Sigmoid colon (tissue), 7 donors: ENCODE measurements around the gene MAML1. TPM values are rescaled to one million over a fixed set of nuclear protein-coding genes. Genes with fewer than 3 reads are reported as not detected.

Source experiments
- DNase-seq: peaks from one replicate; pipeline ENCODE4 v3.0.0-alpha.2; 2019
- H3K27ac ChIP-seq, 4 donors: fragments of 200-600 bp; sonication (generic); one replicate each; pipeline ENCODE4 v1.5.1; 2016 to 2019; ENCODE audit warnings: mild to moderate bottlenecking in 1 of 4
- H3K27me3 ChIP-seq, 3 donors: fragments of 200-600 bp; sonication (generic); one replicate each; pipeline ENCODE4 v1.5.1; 2019; ENCODE audit warnings: mild to moderate bottlenecking in 1 of 3
- H3K36me3 ChIP-seq, 4 donors: fragments of 200-600 bp; sonication (generic); one replicate each; pipeline ENCODE4 v1.5.1; 2016 to 2019
- H3K4me1 ChIP-seq, 4 donors: fragments of 200-600 bp; sonication (generic); one replicate each; pipeline ENCODE4 v1.5.1; 2017 to 2019
- H3K4me3 ChIP-seq, 4 donors: fragments of 200-600 bp; sonication (generic); one replicate each; pipeline ENCODE4 v1.5.1; 2017 to 2019; ENCODE audit warnings: mild to moderate bottlenecking in 2 of 4, moderate library complexity in 1 of 4
- H3K9me3 ChIP-seq, 4 donors: fragments of 200-600 bp in 3 of 4; sonication (generic) in 3 of 4; one replicate each; pipeline versions ENCODE4 v1.5.1 to v1.6.1; 2013 to 2019
- CTCF ChIP-seq, 4 experiments: fragments of 450-650 bp in 3 of 4; fragments of 200-600 bp in 1 of 4; IDR thresholded peaks; one replicate each; pipeline ENCODE4 v1.5.1; 2016 to 2019; ENCODE audit warnings: antibody characterized with exemption in 4 of 4, mild to moderate bottlenecking in 3 of 4, moderate library complexity in 2 of 4
- EP300 ChIP-seq, 4 donors: sonication (generic); formaldehyde crosslinking; IDR thresholded peaks; one replicate each; pipeline ENCODE4 v1.6.1; 2017; ENCODE audit warnings: antibody characterized with exemption in 4 of 4
- POLR2A ChIP-seq, 2 donors: fragments of 450-650 bp; IDR thresholded peaks; one replicate each; pipeline ENCODE4 v1.6.1; 2016; ENCODE audit warnings: antibody characterized with exemption in 2 of 2, mild to moderate bottlenecking in 2 of 2, moderate library complexity in 2 of 2
- POLR2AphosphoS5 ChIP-seq, 4 donors: sonication (generic); formaldehyde crosslinking; IDR thresholded peaks; one replicate each; pipeline ENCODE4 v1.6.1; 2017; ENCODE audit warnings: antibody characterized with exemption in 4 of 4
- WGBS, 2 donors: extraction: QIAGEN DNeasy Blood & Tissue Kit; methylation state at CpG; one replicate each; pipeline ENCODE4 v1.1.7; 2013; 5-methylcytosine and 5-hydroxymethylcytosine counted together
- intact Hi-C: fragments of 100-400 bp; cut with DNase I; formaldehyde crosslinking; loops from one replicate; pipeline ENCODE4 v1.15.1; 2023
- polyA plus RNA-seq, 3 donors: library from polyadenylated mRNA; stranded (reverse); fragments of 200-250 nt; gene quantifications; one replicate each; pipeline ENCODE4 v1.2.3, GENCODE V29; 2013
- small RNA-seq, 3 donors: library from RNA; depleted of rRNA; stranded (forward); fragments of <200 nt; gene quantifications; one replicate each; pipeline ENCODE3, GENCODE V24; 2016
- total RNA-seq, 4 donors: library from RNA; depleted of rRNA; stranded (reverse); fragments of >200 nt; gene quantifications; one replicate each; pipeline ENCODE4 v1.1.0, GENCODE V29; 2016
- donor health status: healthy with polysubstance abuse.
- donor health status: Bipolar disorder and iron deficiency.
- donor health status: healthy.

Gene MAML1
- total and polyA plus RNA-seq, 7 donors = 7.2 to 30.2 (median 18.1) TPM

GRCh38 chr5:179823937-179824744 lies 91.5 kb downstream of the MAML1 start:
- Histone ChIP-seq H3K27ac (peak overlapping the region in 2 of 4 donors; percentile 14 to 99), H3K4me3 (peak overlapping the region in 1 of 4 donors; percentile 97), H3K36me3 (peaks cover 42 to 68% (median 51%) of the 10 kb centered on the region in 4 donors), H3K27me3 (no peaks in the 10 kb centered on the region), H3K9me3 (no peaks in the 10 kb centered on the region), H3K4me1 (peaks cover 0 to 80% (median 72%) of the 10 kb centered on the region in 4 donors)
- intact Hi-C loops = loop anchor here (5.0 kb wide), 1 partner anchor 33 kb away; the partner anchor contains the start of gene MRNIP
- no peak for TF ChIP-seq EP300 (IDR thresholded peaks at IDR 0.05)
- TF ChIP-seq CTCF (IDR thresholded peaks at IDR 0.05) = no peak
- TF ChIP-seq POLR2AphosphoS5 (IDR thresholded peaks at IDR 0.05) = no peak
- no peak for TF ChIP-seq POLR2A (IDR thresholded peaks at IDR 0.05)
- 82 to 91% methylated on average over 22 of the region's 22 CpGs for WGBS, 2 donors
- DNase-seq = peak; percentile 61

GRCh38 chr5:179824745-179825112 lies 92.1 kb downstream of the MAML1 start:
- Histone ChIP-seq H3K9me3 (no peaks in the 10 kb centered on the region), H3K36me3 (peaks cover 48 to 74% (median 55%) of the 10 kb centered on the region in 4 donors), H3K27me3 (no peaks in the 10 kb centered on the region), H3K4me1 (peaks cover 0 to 75% (median 66%) of the 10 kb centered on the region in 4 donors), H3K4me3 (no peak overlapping the region), H3K27ac (peak overlapping the region in 1 of 4 donors; percentile 5)
- intact Hi-C loops = loop anchor here (5.0 kb wide), 1 partner anchor 33 kb away; the partner anchor contains the start of gene MRNIP
- 47 to 86% methylated on average over 3 of the region's 3 CpGs for WGBS, 2 donors
- TF ChIP-seq CTCF (IDR thresholded peaks at IDR 0.05) (no peak), POLR2AphosphoS5 (IDR thresholded peaks at IDR 0.05) (no peak), POLR2A (IDR thresholded peaks at IDR 0.05) (no peak), EP300 (IDR thresholded peaks at IDR 0.05) (no peak)
- DNase-seq = no peak

- intact Hi-C loops = no loop called here
- Histone ChIP-seq H3K4me1 (peaks cover 0 to 69% (median 58%) of the 10 kb centered on the region in 4 donors), H3K4me3 (no peak overlapping the region), H3K27ac (no peak overlapping the region), H3K9me3 (no peaks in the 10 kb centered on the region), H3K36me3 (peaks cover 56 to 84% (median 65%) of the 10 kb centered on the region in 4 donors), H3K27me3 (no peaks in the 10 kb centered on the region)
- DNase-seq = peak; percentile 60
- TF ChIP-seq EP300 (IDR thresholded peaks at IDR 0.05) = no peak
- TF ChIP-seq CTCF (IDR thresholded peaks at IDR 0.05) = no peak
- no peak for TF ChIP-seq POLR2AphosphoS5 (IDR thresholded peaks at IDR 0.05)
- TF ChIP-seq POLR2A (IDR thresholded peaks at IDR 0.05) = no peak
- 27 to 69% methylated on average over 13 of the region's 13 CpGs for WGBS, 2 donors
These were observed 93.1 kb downstream of the MAML1 start for GRCh38 chr5:179825655-179826182.

Small RNAs within 50 kb of the gene (small RNA-seq; reads per million reads assigned to genes)
- 0 to 0.22 (median 0) reads per million in 3 donors for gene MIR1229

Other genes with a start within 250 kb of the MAML1 start
- gene RUFY1, start 182.3 kb upstream of the MAML1 start, total RNA-seq = 10 to 100 TPM; 29.8 to 79.8 (median 45.9) TPM
- 10 to 100 TPM; 28.9 to 34.2 (median 32.7) TPM for gene RUFY1, start 182.3 kb upstream of the MAML1 start, polyA plus RNA-seq
- 100 to 1,000 TPM; 264 to 495 (median 312) TPM for gene HNRNPH1, start 109.2 kb upstream of the MAML1 start, total RNA-seq
- gene HNRNPH1, start 109.2 kb upstream of the MAML1 start, polyA plus RNA-seq = 100 to 1,000 TPM in 1 of 3 donors, 10 to 100 TPM in 2; 63.8 to 255 (median 73.3) TPM
- under 1 TPM in 1 of 4 donors, not detected in 3; 0.66 TPM for gene CBY3, start 51.8 kb upstream of the MAML1 start, total RNA-seq
- gene CBY3, start 51.8 kb upstream of the MAML1 start, polyA plus RNA-seq = under 1 TPM in 1 of 3 donors, not detected in 2; 0.13 TPM
- 100 to 1,000 TPM; 254 to 278 (median 267) TPM for gene CANX, start 33.9 kb upstream of the MAML1 start, total RNA-seq
- 100 to 1,000 TPM in 1 of 3 donors, 10 to 100 TPM in 2; 58.3 to 177 (median 77.2) TPM for gene CANX, start 33.9 kb upstream of the MAML1 start, polyA plus RNA-seq
- gene LTC4S, start 61.2 kb downstream of the MAML1 start, total RNA-seq = 1 to 10 TPM; 1.5 to 6.1 (median 5.4) TPM
- gene LTC4S, start 61.2 kb downstream of the MAML1 start, polyA plus RNA-seq = 1 to 10 TPM in 2 of 3 donors, not detected in 1; 2.6 to 3.6 TPM
- gene MGAT4B, start 74.0 kb downstream of the MAML1 start, total RNA-seq = 10 to 100 TPM; 27.8 to 56.8 (median 31.5) TPM
- 100 to 1,000 TPM; 184 to 241 (median 232) TPM for gene MGAT4B, start 74.0 kb downstream of the MAML1 start, polyA plus RNA-seq
- 100 to 1,000 TPM; 287 to 443 (median 386) TPM for gene SQSTM1, start 88.1 kb downstream of the MAML1 start, total RNA-seq
- gene SQSTM1, start 88.1 kb downstream of the MAML1 start, polyA plus RNA-seq = 100 to 1,000 TPM; 168 to 301 (median 203) TPM
- gene MRNIP, start 126.0 kb downstream of the MAML1 start, total RNA-seq = 10 to 100 TPM; 30.7 to 59.8 (median 34.5) TPM
- 10 to 100 TPM in 2 of 3 donors, 1 to 10 TPM in 1; 8.3 to 20.3 (median 11.4) TPM for gene MRNIP, start 126.0 kb downstream of the MAML1 start, polyA plus RNA-seq
- gene TBC1D9B, start 175.1 kb downstream of the MAML1 start, total RNA-seq = 1,000 to 10,000 TPM in 2 of 4 donors, 100 to 1,000 TPM in 2; 291 to 1,545 (median 1,005) TPM
- gene TBC1D9B, start 175.1 kb downstream of the MAML1 start, polyA plus RNA-seq = 10 to 100 TPM; 35.4 to 83.4 (median 36.8) TPM